HG03378 (cell line): ENCODE results near the gene GPR137C.

ENCODE experiments used
- ATAC-seq: cut with Tn5 transposase; IDR thresholded peaks from one replicate; pipeline ENCODE4 v1.9.1; 2021; ENCODE audit warnings: mild to moderate bottlenecking, moderate library complexity; ENCODE audit not compliant: unreplicated experiment

The GPR137C gene, protein sequence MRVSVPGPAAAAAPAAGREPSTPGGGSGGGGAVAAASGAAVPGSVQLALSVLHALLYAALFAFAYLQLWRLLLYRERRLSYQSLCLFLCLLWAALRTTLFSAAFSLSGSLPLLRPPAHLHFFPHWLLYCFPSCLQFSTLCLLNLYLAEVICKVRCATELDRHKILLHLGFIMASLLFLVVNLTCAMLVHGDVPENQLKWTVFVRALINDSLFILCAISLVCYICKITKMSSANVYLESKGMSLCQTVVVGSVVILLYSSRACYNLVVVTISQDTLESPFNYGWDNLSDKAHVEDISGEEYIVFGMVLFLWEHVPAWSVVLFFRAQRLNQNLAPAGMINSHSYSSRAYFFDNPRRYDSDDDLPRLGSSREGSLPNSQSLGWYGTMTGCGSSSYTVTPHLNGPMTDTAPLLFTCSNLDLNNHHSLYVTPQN

DNA sequence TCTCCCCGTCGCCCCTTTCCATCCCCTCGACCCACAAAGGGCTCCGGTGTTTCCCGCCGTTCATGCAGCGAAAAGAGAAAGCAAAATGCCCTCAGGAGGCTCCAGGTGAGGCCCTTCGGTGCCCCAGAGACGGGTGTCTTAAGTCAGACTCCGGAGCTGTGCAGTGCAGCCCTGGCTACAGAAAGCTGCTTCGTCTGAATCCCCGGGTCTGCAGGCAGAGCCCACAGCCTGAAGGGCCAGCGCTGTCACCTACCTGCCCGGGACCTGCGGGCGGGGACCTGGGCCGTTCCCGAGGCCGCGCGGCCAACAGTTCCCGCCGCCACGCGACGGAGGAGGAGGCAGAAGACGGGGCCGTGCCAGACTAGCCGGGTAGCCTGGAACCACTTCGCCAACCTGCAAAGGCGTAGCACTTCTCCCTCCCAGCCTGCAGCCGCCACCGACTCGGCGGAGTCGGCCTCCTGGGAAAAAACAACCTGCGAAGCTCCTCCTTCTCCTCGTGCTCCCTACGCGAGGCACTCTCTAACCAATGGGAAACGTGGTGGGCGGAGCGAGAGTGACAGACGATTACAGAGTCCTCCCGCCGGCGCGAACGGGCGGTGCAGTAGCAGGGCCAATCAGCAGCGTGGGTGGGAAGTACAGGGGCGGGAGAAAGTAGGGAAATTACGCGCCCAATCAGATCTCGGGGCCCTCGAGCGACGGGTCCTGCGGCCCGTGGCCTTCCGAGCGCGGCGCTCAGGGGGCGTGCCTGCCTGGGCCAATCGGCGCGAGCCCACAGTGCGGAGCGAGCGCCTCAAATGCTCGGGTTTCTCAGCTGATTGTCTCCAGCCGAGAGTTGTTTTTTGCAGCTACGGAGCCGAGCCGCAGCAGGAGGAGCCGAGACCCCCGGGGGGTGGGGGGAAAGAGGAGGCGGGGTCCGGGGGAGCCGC lies at the start of gene GPR137C, which contains the start of gene TXNDC16:
TSS of gene GPR137C (plus strand) at position 774 of the 926 bp plus-strand sequence. CDS start 312 bp downstream, outside the sequence.
TSS of gene TXNDC16 (minus strand) at position 443 of the 926 bp plus-strand sequence. CDS start 8,948 bp downstream, outside the sequence.
- ATAC-seq = peak; percentile 97

DNA sequence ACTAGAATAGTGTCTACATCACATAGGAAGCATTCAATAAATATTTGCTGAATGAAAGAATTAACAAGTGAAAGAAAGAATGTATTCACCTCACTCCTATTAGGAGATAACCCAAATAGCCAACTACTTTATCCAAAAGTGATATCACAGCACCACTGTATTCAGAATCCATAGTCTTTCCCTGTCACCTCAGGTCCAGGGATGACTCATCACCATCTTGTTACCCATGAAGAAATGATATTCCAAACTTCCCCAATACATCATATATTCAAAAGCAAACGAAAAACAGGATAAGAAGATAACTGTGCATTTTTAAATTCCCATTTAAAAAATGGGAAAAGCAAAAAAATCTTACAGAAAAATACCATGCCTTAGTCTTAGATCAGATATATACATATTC lies 39.4 kb upstream of the GPR137C start:
- no peak for ATAC-seq

DNA sequence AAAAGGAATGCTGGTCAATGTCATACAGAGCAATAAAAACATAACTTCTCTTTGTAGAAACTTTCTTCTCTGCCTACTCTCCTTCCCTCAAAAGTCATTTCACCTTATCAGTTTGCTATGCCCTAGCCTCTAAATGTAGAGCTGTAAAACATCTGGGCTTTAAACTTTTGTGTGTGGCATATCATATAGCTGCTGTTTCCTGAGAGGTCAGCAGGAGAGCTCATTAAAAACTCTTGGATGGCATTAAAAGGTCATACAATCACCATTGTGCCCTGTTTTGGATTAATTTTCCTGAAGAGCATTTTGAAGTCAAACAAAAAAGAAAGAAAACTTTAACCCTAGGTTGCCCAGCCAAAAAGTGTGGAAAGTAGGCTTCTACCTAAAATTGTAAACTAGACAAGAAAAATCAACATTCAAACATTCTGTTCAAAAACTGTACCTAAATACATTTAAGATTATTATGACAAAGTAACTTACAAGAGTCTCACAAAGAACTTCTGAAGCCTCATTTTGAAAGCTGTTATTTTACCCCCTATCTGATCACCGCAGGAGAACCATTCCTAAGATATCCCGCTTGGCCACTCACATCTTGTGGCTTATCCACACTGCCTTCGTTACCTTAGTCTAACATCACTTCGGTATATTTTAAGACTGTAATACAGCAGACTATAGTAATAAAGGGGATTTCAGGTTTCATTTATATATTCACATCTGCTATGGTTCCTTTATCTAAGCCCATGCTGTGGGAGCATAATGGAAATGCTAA lies 38.4 kb upstream of the GPR137C start:
- ATAC-seq = no peak

DNA sequence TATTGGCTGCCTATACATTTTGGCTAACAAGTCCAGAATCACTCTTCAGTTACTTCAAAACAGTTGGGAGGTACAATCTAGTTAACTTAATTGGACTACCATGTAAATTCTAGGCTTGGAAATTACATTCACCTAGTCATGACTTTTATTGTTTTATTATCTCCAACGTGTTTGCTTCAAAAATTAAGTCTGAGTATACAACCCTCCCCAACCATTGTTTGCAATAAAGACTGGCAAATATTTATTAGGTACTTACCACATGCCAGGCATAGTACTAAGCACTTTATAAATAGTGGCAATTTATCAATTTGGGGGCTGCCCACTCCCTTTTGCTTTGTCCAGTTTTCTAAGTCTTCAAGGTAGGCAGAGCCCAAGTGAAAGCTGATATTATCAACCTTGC lies 30.6 kb upstream of the GPR137C start:
- no peak for ATAC-seq

DNA sequence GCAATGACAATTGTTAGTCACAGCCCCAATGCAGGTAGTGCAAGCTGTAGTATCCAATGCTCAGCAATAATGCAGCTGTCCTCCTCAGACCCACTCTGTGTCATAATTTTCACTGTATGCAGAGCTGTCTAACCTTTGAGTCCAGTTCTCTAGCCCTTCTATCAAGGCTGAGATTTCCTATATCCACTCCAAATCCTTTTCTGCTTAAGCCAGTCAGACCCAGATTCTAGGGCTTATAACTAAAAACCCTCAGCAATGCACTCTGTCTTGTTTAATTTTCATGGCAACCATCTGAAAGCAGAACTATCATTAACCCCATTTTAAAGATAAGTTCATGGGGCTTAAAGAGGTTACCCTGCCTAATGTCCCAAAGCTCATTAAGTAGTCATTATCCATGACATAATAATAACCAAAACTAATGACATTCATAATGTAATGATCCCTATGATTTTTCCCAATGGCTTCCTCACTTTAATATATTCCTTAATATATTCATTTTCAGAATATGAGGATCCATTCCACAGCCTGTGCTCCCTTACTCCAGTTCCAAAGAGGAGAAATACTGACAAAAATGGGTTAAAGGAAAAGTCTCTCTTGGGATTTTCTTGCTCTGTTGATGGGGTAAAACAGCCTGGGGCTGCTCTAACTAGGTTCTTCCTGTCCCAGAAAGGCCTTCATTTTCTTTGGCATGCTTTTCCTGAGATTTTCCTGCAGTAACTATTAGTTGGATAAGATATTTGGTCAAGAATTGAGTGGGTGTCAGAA lies 29.9 kb upstream of the GPR137C start:
- ATAC-seq = no peak

DNA sequence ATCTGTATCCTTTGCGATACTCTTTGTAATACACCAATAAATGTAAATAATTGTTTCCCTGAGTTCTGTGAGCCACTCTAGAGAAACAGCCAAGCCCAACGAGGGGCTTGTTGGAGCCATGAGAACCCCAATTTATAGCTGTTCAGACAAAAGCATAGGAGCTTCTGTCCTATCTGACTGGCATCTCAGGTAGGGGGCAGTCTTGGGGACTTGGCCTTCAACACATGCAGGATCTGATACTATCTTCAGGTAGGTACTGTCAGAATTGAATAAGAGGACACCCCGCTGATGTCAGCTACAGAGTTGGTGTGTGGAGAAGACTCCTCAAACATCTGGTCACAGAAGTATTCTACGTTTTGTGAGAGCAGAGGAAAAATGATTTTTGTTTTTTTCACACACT lies 25.6 kb upstream of the GPR137C start:
- no peak for ATAC-seq

DNA sequence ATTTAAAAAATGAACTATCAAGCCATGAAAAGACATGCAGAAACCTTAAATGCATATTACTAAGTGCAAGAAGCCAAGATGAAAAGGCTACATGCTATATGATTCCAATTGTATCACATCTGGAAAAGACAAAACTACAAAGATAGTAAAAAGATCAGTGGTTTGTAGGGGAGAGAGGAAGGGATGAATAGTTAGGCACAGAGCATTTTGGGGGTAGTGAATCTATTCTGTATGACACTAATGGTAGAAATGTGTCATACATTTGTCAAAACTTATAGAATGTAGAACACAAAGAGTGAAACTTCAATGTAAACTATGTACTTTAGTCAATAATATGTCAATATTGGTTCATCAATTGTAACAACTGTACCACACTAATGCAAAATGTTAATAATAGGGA lies 21.2 kb upstream of the GPR137C start:
- ATAC-seq = no peak

DNA sequence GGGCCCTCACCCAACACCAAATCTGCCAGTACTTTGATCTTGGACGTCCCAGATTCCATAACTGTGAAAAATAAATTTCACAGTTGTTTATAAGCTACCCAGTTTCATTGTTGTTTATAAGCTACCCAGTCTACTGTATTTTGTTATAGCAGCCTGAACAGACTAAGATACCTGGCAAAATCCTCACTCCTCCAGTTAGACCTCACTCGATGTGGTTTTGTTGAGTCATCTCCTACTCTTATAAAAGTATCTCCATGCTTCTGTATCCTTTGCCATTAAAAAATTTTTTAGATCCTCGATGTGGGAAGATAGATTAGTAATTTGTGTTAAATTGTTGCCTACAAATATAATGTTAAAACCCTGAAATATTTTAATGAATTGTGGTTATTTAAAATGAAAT lies 16.4 kb upstream of the GPR137C start:
- ATAC-seq = no peak

DNA sequence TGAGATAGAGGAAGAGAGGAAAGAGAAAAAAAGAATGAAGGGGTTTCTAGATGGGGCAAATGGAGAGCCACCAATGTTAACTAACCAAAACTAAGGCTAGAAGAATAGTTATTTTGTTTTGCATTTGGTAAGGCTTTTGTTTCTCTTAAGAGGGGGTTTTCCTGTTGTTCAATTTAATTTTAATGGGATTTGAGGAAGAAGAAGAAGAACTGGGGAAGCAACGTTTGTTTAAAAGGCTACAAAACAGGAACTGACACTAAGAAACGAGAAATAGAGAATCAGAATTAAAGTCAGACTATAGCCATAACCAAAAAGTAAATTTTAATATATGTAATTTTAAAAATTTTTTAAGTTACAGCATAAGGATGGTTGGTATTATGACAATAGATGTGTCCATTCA lies 14.0 kb upstream of the GPR137C start:
- no peak for ATAC-seq

DNA sequence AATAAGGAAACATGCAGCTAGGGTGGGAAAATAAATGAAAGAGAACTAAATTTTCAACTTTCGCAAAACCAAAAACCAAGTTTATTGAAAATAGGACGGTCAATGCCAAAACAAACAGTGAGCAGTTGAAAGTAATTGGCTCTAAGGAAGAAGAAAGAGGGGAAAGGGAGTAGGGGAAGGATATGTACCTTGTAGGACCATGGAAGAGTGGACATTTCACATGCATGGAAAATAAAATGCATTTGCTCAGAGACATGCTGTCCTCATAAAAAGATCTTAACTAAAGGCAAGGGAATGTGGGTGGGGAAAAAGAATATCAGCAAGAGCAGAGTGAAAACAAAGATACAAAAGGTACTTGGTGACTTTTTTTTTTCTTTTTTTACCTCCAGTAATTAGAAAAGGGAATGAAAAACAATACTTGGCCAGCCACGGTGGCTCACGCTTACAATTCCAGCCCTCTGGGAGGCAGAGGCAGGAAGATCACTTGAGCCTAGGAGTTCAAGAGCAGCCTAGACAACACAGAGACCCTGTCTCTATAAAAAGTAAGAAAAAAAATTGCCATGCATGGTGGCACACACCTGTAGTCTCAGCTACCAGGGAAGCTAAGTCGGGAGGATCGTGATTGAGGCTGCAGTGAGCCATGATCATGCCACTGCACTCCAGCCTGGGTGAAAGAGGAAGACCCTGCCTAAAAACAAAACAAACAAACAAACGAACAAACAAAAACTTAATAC lies 6.9 kb upstream of the GPR137C start:
- no peak for ATAC-seq

DNA sequence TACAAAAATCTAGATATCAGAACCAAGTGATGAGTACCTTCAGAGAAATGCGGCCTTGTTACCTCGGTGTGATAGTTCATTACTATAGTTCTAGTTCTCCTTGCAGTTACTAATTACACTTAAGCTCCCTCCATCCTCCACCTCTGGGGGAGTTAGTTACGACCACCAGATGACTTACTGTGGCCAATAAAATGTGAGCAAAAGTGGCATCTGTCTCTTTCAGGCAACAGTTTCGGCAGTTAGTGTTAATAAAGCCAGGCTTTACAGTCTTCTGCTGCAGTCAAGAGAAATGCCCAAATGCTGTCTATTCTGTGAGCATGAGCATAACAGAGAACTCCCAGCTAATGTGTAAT lies 6.3 kb upstream of the GPR137C start:
- ATAC-seq = no peak

DNA sequence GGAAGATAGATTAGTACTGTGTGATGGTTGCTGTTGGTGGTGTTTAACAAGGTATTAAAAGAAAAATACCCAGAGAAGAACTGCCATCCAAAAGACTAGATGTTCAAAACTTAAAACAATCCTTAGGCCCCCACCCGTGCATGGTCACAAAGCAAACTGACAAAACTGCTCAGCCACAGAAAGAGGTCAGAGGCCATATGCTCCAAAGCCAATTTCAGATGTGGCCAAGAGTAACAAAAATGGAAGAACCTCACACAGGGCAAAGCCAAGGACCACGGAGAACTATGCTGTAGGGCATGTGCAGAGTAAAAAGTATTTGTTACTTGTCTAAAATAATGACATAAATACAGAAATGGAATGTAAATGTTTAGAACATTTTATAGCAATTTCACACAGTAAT lies 5.6 kb upstream of the GPR137C start:
- no peak for ATAC-seq

DNA sequence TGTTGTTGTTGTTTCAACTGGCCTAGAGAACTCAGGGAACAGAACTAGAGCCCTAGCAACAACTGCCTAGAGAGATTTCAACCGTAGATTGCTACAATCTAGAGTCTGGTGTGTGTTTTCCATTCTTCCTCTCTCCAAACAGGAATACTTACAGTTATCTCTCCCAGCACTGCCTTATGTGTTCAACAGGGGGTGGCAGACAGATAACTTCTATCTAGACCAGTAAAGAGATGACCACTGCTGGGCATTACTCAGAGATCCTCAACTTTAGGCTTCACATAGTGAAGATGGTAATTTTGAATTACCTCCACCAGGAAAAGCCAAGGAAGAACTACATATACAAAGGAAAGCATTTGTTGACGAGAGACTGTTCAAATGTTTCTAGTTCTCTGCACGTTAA lies 5.1 kb upstream of the GPR137C start:
- no peak for ATAC-seq

DNA sequence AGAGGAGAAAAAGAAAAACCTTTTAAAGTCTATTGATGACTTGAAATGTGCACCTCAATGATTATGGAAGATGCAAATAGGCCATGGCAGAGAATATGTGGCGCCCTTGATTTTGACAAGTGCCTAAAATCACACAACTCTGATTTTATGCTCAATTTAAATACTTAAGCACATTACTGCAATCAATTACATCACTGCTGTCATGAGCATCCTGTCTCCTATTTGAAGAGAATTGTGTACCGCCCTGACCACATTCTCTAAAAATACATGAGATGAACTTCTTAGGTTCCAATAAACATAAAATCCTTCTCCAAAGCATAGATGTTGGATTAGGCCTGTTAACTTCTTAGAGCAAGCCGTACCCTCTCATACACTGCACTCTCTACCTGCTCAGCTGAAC lies 2.0 kb upstream of the GPR137C start:
- no peak for ATAC-seq

DNA sequence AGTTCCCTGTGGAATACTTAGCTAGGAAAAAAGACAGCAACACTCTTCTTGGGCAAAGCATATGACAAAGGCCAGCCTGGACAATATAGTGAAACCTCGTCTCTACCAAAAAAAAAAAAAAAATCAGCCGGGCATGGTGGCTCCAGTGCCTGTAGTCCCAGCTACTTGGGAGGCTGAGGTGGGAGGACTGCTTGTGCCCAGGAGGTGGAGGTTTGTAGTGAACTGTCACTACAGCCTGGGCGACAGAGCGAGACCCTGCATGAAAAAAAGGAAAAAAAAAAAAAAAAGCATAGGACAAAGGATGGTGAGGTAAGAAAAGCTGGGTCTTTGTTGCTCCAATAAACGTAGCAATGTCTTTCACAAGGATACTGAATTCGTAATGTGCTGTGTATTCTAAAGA lies 1.4 kb upstream of the GPR137C start:
- ATAC-seq = no peak

DNA sequence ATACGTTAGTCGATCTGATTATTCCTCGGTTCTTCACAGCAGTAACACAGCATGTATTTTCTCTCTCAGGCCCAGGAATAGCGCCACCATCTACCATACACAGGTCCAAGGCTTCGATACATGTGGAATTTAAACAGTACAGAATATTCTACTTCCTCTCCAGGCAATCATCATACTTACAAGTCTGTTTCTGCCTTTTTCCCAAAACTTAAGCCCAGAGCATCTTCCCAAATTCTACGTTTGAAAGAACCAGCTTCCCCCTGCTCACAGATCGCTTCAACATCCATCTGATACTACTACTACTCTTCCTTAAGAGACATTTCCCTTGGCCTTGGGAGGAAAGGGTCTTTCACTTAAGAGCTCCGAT lies 957 bp upstream of the GPR137C start:
- ATAC-seq = no peak

DNA sequence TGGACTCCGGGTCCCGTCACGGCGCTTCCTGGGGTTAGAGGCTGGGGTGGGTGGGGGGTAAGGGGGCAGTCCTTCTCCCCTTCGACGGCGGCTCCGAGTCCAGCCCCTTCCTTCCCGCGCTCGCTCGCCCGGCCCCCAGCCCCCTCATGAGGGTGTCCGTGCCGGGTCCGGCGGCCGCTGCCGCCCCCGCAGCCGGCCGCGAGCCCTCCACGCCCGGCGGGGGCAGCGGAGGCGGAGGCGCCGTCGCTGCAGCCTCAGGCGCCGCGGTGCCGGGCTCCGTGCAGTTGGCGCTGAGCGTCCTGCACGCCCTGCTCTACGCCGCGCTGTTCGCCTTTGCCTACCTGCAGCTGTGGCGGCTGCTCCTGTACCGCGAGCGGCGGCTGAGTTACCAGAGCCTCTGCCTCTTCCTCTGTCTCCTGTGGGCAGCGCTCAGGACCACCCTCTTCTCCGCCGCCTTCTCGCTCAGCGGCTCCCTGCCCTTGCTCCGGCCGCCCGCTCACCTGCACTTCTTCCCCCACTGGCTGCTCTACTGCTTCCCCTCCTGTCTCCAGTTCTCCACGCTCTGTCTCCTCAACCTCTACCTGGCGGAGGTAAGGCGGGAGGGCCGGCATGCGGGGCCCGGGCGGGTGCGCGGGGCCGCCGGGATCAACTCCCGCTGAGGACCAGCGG lies 500 bp downstream of the GPR137C start:
- ATAC-seq = no peak

DNA sequence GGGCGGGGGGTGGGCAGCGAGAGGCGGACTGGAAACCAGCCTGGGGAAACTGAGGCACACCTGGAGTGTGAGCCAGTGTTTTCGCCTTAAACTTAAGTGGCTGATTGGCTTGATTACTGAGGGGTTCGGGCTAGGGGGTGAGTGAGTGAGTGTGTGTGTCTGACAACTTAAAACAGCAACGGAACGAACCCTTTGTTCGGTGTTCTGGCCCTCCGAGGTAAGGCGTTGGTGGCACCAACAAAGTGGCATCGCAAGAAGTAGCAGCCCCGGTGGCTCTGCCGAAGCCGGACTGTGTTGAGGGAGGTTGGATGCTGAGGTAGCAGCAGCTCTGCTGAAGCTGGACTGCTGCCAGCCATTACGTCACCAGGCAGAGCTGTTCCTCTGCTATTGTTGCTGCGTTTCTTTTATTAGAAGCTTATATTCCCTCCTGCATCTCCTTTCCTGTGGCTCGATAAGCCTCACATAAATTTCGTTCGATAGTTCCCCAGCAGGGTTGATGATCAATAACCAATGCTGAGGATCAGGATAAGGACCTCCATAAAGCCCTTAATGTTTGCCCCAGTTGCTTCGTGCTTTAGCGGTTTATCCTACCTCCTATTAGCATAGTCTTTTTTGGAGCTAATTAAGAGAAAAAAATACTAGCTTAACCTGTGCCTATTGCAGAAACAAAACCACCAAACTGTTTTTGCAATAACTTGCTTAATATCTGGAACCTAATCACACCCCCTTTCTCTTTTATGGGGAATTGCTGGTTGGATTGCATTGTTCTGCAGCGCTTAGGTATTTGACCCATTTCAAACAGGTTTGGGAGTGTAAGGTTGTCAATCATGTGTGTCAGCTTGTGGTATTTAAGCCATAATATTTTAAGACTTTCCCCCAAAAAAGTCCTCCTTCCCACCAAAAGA lies 1.3 kb downstream of the GPR137C start:
- ATAC-seq = no peak
